NCI-H526 (cell line): ENCODE measurements around the gene TBX3.

ENCODE experiments used
- DNase-seq, 2 experiments: peaks; one replicate each; lab custom pipeline; 2025; lab: John Stamatoyannopoulos, UW

TBX3 gene

DNA sequence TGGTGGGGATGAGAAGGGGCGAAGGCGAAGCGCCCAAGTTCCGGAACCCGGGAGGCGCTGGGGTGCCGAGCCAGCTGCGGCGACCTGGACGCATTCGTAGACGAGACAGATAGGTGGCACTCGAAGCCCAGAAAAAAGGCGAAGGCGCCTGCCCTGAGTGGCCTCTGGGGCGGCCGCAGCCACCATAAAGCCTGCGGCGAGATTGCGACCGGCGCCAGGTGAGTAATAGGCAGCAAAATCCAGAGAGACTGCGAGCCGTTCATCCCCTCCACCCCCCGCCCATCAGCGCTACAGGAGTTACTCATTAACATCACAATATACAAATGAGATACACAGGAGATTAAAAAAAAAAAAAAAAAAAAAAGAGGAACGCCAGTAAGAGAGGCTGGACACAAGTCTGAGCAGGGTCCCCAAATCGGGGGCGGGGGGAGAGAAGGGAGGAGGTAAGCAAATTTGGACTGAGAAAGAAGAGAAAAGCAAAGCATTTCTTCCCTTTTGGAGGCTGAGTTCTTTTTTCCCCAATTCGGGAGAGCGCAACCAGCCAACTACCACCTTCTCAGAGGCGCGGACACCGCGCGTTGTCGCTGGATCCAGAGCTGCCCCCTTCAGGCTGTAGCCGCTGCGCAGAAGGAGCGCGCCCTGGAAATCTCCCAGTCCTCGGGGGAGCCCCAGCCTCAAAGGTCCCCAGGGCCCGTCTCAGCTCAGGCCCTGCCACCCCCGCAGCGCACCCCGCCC, 15.7 kb downstream of the TBX3 start:
- peak; percentile 95 to 98 for DNase-seq

- DNase-seq, result no peak
Observed at GRCh38 chr12:114667669-114668150, 16.3 kb downstream of the TBX3 start.

DNA sequence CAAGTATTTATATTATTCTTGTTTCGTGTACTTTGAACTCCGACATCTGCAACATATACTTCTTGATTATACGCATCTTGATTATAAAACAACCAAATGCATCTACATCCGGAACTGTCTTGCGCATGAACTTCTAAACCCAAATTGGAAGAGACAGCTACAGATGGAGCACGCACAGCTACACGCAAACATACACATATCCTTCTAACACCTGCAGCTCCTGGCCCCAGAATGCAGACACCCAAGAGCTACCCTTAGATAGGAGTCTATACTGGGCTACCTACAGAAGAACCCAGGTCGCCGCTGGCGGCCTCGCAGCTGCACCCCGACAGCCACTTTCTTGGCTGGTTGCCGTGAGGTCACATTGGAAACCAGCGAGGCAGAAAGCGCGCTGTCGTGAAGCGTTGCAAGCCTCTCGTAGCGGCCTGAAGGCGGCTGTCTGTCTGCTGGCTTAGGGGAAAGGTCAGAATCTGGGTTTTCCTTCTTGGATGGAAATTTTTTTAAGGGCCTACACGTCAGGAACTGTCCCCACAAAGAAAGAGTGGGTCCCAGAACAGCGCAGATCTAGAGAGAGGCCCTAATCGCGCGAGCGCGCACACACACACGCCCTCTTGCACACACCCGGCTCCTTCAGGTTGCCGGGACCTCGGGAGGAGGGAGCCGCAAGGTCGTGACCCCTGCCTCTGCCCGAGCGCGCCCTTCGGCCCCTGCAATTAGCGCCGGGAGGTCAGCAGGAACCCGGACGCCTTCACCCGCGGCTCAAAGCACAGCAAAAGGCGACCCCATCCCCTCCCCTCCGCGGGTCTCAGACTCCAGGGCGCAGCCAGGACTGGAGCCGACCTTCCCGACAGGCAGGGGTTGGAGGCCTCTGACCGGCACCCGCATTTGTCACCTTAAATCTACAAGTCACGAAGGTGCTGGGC, 17.0 kb downstream of the TBX3 start:
- DNase-seq, result no peak

DNA sequence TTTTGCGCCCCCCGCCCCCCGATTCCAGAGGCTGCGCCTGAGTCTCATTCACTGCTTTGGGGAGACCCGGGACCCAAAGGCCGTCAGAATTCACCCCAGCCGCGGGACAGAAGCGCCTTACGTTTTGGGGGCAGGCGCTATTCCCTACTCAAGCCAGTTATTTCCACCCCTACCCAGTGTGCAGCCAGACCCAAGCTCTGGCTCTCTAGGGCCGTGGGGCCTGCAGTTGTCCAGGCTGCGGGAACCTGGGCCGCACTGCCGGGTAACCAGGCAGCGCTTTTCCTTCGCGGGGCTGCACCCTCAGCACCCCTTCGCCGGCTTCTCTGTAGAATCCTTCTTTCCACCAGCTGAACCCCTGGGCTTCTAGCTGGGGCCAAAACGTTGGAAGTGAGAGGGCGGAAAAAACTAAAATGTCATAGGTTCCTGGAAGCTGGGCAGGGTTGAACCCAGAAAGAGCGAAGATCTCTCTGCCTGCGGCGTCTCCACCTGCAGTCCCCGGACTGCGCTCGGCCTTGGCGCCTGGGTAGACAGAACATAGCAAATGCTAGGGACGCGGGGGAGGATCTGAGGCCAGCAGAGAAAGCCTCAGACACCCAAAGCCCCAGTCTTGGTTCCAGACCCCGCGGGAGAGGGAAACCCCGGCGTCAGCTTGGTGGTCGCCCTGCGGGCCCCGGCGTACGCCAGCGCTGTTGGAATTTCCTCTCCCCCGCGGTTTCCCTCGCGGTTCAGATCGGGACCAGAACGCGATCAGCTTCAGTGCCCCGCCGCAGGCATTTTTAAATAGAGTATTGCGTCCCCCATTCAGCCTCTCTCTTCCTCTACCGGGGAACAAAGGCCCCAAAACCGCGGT, 18.3 kb downstream of the TBX3 start:
- DNase-seq, result no peak

GRCh38 chr12:114664651-114665320, 19.2 kb downstream of the TBX3 start:
- no peak for DNase-seq

- peak in 1 of 2 experiments; percentile 51 for DNase-seq
Observed at GRCh38 chr12:114662512-114663177, 21.3 kb downstream of the TBX3 start.

GRCh38 chr12:114661245-114661644, 22.7 kb downstream of the TBX3 start:
- DNase-seq, result no peak

DNA sequence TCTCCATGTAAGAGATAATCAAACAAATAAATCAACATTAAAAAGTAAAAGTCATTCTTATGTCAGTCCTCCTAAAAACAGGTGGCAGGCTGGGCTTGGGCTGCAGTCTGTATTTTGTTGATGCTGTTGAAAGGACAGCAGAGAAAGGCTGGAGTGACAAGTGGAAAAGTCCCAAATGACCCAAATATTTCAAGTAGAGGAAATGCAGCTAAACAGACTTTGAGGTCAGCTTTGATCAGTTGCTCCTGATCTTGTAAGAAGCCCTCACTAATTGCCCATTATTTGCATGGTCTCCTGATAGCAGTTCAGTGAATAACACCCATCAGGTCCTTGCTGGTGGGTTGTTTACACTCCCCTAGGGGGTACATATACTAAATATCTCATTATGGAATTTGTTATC, 24.9 kb downstream of the TBX3 start:
- no peak for DNase-seq

DNA sequence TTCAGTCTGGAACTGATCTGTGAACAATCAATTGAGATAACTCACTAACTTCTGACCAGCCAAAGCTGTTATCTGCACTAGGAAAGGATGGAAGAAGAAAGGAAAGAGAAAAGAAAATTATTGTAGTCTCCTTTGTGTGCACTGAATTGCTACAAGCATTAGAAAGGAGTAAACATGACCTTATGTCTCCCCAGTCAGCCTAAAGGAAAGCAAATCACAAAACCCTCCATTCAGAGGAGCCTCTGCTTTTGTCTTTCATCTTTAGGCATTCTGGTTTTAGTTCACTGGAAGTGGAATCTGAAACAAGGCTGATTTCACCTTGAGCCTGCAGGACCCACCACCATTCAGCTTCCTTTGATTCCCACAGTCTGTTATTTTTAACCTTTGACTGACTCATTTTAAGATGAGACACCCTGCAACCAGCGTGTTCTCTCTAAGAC, 26.0 kb downstream of the TBX3 start:
- DNase-seq, result no peak

DNA sequence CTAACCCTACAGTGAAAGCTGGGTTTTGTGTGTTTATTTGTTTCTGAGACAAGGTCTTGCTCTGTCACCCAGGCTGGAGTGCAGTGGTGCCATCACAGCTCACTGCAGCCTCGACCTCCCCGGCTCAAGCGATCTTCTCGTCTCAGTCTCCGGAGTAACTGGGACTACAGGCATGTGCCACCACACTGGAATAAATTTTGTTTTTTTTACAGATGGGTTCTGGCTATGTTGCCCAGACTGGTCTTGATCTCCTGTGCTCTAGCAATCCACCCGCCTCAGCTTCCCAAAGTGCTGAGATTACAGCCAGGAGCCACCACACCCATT, 26.4 kb downstream of the TBX3 start:
- no peak for DNase-seq

DNA sequence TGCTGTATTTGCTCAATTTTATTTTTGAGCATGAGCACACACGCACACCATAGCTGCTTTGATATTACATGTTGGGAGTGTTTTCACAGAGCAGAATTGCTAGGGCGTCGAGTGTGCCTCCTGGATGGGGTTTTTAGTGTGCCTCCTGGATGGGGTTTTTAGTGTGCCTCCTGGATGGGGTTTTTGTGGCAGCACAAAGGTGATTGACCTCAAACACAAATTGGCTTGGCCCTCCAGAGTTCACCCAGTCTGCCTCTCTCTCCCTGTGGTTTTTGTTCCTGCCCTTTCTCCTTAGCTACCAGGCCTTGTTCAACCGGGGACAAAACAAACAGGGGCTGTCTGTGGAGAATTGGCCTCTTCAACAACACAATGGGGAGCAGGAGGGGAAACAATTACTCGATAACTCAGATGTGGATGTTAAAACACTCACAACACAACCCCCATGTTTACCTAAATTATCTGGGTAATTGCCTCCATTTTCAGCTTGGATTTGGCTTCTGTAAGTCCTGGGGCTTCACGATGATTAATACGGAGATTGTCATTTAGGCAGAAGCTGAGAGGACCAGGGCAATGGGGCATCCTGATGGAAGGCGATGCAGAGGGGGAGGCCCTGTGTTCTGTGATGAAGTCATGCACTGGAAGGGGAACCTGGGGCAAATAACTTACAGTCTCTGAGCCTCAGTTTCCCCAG, 26.9 kb downstream of the TBX3 start:
- DNase-seq, result no peak

DNA sequence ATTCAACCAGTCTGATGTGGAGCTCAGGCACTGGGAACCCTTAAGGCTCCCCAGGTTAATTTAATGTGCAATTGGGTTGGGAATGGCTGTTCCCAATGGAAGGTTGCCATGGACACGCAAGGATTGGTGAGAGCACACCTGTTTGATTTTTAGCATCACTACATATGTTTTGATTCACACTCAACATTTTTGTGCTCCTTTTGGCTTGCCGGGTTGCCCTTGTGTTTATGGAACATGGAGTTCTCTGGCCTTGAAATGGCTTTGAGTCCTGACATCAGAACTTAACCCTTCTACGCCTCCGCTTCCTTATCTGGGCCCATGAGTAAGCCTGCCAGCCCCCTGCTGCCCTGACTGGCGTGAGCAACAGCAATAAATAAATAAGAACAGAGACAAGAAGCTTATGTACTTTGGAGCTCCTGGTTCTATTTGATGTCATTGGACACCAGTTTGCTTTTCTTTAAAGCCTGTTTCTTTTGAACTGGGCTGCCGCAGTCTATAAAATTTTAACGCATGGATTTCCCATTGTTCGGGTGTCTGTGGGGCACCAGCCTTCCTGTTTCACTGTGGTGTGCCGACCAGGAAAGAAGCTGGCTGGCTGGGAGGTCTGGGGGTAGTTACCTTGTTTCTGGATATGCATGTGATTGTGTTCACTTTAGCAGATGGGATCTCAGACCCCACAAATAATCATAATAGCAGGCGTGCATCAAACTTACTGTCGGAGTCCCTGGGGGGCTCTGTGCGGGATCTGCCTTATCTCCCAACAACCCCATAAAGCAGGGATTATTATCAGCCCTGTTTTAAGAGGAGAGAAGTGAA, 27.8 kb downstream of the TBX3 start:
- DNase-seq, result no peak

DNA sequence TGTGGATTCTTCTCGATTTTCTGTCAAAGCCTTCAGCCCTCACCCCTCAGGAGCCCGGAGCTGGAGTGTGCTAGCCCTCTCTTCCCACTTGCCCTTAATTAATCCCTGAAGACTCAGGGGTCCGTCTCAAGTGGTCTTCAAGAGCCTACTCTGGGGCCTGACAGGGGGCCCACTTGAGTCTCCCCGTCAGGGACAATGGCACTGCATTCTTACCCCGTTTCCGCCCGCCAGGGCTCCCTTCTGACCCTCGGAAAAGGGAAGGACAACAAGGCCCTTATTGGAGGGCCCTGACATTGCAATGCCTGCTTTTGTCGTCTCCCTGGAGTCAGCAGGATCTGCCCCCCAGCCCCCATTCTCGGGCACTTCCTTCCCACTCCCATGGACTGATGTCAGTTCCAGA, 34.4 kb downstream of the TBX3 start:
- DNase-seq, result no peak

GRCh38 chr12:114648711-114649110, 35.3 kb downstream of the TBX3 start:
- DNase-seq, result no peak

DNA sequence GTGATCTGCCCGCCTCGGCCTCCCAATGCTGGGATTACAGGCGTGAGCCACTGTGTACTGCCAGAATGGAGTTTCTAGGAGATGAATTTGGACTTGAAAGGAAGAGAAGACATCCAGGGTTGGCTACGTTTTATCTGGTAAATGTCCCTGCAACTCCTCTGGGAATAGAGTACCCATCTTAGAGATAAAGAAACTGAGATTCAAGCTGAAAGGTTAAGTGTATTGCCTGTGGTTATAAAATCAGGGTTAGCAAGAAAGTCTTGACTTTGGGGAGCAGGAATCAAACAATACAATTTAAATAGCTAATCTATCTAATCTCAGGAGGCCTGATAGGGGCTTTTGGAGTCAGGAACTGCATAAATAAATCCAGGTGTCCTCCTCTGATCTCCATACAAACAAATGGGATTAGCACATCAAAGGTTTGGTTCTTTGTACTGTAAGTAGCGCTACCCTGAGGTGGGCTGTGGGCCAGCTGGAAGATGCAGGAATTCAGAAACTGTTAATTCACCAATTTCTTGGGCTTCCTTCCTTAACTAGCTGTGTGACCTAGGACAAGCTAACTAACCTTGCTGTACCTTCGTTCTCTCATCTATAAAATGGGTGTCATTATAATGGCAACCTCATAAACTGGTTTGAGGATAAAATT, 45.1 kb downstream of the TBX3 start:
- no peak for DNase-seq

DNA sequence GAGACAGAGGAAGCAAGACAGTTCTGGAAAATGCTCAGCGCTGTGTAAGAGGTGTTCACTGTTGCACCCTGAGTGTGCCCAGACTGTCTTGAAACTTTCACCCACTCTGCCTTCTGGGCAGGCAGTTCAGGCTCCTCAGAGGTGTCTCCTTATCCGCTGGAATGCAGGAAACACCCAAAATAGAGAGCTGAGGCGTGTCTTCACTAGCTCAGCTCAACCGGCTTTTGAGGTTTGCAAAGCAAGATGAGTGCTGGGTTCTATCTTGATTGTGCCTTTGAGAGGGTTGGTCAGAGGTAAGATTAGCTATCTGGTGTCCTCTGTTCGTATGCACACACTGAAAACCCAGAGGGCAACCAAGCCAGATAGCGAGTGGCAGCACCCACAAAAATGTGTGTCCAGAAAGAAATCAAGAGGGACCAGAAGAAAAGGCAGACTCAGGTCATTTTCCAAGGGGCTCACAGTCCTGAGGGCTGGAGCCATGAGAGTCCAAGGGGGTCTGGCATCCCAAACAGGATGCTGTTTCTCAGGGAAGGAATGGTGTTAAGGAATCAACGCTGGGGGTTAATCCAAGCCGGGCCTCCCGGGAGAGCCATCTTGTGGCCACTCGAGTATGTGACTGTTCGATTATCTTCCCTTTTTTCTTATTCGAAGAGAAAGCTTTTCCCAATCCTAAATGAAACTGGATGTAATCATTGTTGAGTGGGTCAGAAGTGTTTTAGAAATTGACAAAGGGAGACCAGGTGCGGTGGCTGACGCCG, 47.1 kb downstream of the TBX3 start:
- DNase-seq, result peak in 1 of 2 experiments; percentile 22

- no peak for DNase-seq
Observed at GRCh38 chr12:114631242-114631641, 52.7 kb downstream of the TBX3 start.

- no peak for DNase-seq
Observed at GRCh38 chr12:114628199-114628598, 55.8 kb downstream of the TBX3 start.
